ENCODE results near the gene EMP1. TPM values are rescaled to one million over a fixed set of nuclear protein-coding genes. Genes with fewer than 3 reads are reported as not detected.
A peak's percentile ranks its signal among the peaks of the same experiment; 100 is the strongest.

EMP1 gene
- total and polyA plus RNA-seq, 2 experiments from 2014 or later = 0.07 to 0.39 TPM

DNA sequence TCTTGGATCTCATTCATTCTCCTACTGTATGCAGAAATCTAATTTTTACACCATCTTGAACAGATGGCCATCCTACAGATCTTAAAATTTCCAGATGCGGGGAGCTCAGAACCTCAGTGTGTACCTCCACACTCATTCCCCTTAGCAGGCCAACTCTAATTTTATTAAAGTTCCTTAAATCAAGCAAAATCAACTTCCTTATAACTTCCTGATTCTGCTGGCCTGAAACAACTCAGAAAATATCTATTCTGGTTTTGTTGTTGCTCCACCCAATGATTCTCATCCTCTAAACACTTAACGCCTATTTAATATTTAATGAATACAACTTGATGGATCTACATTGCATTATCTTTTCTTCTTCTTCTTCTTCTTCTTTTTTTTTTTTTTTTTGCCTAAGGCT, 3.1 kb downstream of the EMP1 start:
- H3K4me2 ChIP-seq = no peak overlapping the region
- H3K4me3 Mint-ChIP-seq = no peak overlapping the region
- DNase-seq (ENCODE audit: low spot score) (no peak), ATAC-seq (no peak)
- peaks cover 4% of the 10 kb centered on the region; the same call in 1 of the 2 replicates for H3K9me2 ChIP-seq (ENCODE audit: insufficient read depth)
- H3K36me3 Mint-ChIP-seq (ENCODE audit: low read depth) = no peaks in the 10 kb centered on the region
- no peaks in the 10 kb centered on the region for H4K20me1 ChIP-seq (replicated peaks; ENCODE audit: insufficient read depth)
- H3K4me1 ChIP-seq (ENCODE audit: insufficient read depth) = peaks cover 40% of the 10 kb centered on the region
- no peaks in the 10 kb centered on the region for H3F3A ChIP-seq (replicated peaks; ENCODE audit: low read depth)
- H3K27ac Mint-ChIP-seq = no peak overlapping the region
- no peaks in the 10 kb centered on the region for H3K27me3 ChIP-seq (ENCODE audit: insufficient read depth)
- no peak overlapping the region for H3K4me3 ChIP-seq
- H3K4me1 Mint-ChIP-seq = peaks cover 51% of the 10 kb centered on the region
- H3K36me3 ChIP-seq (ENCODE audit: insufficient read depth) = no peaks in the 10 kb centered on the region
- no peaks in the 10 kb centered on the region for H3K9me3 Mint-ChIP-seq
- H2AFZ ChIP-seq = 0 out of 2 replicates have a peak overlapping the region, but pooled peaks have one; percentile 20
- TF ChIP-seq, protein P1, sequence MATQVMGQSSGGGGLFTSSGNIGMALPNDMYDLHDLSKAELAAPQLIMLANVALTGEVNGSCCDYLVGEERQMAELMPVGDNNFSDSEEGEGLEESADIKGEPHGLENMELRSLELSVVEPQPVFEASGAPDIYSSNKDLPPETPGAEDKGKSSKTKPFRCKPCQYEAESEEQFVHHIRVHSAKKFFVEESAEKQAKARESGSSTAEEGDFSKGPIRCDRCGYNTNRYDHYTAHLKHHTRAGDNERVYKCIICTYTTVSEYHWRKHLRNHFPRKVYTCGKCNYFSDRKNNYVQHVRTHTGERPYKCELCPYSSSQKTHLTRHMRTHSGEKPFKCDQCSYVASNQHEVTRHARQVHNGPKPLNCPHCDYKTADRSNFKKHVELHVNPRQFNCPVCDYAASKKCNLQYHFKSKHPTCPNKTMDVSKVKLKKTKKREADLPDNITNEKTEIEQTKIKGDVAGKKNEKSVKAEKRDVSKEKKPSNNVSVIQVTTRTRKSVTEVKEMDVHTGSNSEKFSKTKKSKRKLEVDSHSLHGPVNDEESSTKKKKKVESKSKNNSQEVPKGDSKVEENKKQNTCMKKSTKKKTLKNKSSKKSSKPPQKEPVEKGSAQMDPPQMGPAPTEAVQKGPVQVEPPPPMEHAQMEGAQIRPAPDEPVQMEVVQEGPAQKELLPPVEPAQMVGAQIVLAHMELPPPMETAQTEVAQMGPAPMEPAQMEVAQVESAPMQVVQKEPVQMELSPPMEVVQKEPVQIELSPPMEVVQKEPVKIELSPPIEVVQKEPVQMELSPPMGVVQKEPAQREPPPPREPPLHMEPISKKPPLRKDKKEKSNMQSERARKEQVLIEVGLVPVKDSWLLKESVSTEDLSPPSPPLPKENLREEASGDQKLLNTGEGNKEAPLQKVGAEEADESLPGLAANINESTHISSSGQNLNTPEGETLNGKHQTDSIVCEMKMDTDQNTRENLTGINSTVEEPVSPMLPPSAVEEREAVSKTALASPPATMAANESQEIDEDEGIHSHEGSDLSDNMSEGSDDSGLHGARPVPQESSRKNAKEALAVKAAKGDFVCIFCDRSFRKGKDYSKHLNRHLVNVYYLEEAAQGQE (IDR thresholded peaks at IDR 0.05; ENCODE audit: unreplicated experiment) = no peak
- TF ChIP-seq, protein P2, sequence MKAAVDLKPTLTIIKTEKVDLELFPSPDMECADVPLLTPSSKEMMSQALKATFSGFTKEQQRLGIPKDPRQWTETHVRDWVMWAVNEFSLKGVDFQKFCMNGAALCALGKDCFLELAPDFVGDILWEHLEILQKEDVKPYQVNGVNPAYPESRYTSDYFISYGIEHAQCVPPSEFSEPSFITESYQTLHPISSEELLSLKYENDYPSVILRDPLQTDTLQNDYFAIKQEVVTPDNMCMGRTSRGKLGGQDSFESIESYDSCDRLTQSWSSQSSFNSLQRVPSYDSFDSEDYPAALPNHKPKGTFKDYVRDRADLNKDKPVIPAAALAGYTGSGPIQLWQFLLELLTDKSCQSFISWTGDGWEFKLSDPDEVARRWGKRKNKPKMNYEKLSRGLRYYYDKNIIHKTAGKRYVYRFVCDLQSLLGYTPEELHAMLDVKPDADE (IDR thresholded peaks at IDR 0.05) = no peak
- peaks cover 21% of the 10 kb centered on the region for H3K27me3 Mint-ChIP-seq (ENCODE audit: insufficient read depth, low read depth, poor library complexity)
- H3K79me2 ChIP-seq (replicated peaks; ENCODE audit: insufficient read depth) = no peaks in the 10 kb centered on the region
- no peak overlapping the region for H3K27ac ChIP-seq (ENCODE audit: low read depth)

DNA sequence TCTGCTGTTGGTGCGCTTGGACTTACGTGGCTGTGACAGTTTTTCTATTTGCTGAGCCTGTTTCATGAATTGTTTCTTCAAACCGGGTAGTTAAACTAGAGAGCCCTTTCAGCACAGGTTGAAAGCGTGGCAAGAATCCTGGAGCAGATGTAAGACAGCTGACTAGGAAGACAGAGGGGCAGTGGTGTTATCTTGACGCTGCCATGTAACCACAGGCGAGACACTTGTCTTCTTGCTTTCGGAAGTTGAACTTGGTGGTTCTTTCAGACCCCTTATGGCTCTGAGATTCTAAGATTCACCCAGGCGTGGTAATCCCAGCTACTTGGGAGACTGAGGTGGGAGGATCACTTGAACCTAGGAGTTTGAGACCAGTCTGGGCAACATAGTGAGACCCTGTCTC, 4.3 kb downstream of the EMP1 start:
- peaks cover 51% of the 10 kb centered on the region for H3K4me1 ChIP-seq (ENCODE audit: insufficient read depth)
- H3F3A ChIP-seq (replicated peaks; ENCODE audit: low read depth) = no peaks in the 10 kb centered on the region
- no peak overlapping the region for H3K4me2 ChIP-seq
- Mint-ChIP-seq H3K27me3 (ENCODE audit: insufficient read depth, low read depth, poor library complexity) (peaks cover 21% of the 10 kb centered on the region), H3K4me1 (peaks cover 59% of the 10 kb centered on the region), H3K36me3 (ENCODE audit: low read depth) (no peaks in the 10 kb centered on the region), H3K9me3 (no peaks in the 10 kb centered on the region), H3K27ac (no peak overlapping the region), H3K4me3 (no peak overlapping the region)
- DNase-seq (ENCODE audit: low spot score) = no peak
- ATAC-seq = no peak
- H3K9me2 ChIP-seq (ENCODE audit: insufficient read depth) = peaks cover 4% of the 10 kb centered on the region; the same call in 1 of the 2 replicates
- no peaks in the 10 kb centered on the region for H3K79me2 ChIP-seq (replicated peaks; ENCODE audit: insufficient read depth)
- H3K4me3 ChIP-seq = no peak overlapping the region
- no peak overlapping the region; the same call in 1 of the 2 replicates for H2AFZ ChIP-seq
- no peak overlapping the region for H3K27ac ChIP-seq (ENCODE audit: low read depth)
- no peaks in the 10 kb centered on the region for H3K36me3 ChIP-seq (ENCODE audit: insufficient read depth)
- no peaks in the 10 kb centered on the region for H3K27me3 ChIP-seq (ENCODE audit: insufficient read depth)
- TF ChIP-seq ZNF114 (CRISPR knock-in tag; IDR thresholded peaks at IDR 0.05) (no peak), EZH2 (IDR thresholded peaks at IDR 0.05; ENCODE audit: low read depth, unreplicated experiment) (no peak), NANOG (IDR thresholded peaks at IDR 0.05; ENCODE audit: borderline replicate concordance) (no peak), CTCF (conservative IDR thresholded peaks at IDR 0.05; ENCODE audit: low read depth in 2 of 2) (no peak), POLR2AphosphoS5 (IDR thresholded peaks at IDR 0.05; ENCODE audit: low read depth) (no peak), EZH2phosphoT487 (IDR thresholded peaks at IDR 0.05; ENCODE audit: unreplicated experiment) (no peak), JUNB (IDR thresholded peaks at IDR 0.05; ENCODE audit: unreplicated experiment) (no peak), ZNF331 (CRISPR knock-in tag; IDR thresholded peaks at IDR 0.05; ENCODE audit: low read depth) (no peak), STAT1 (IDR thresholded peaks at IDR 0.05; ENCODE audit: unreplicated experiment) (no peak), CREB1 (CRISPR knock-in tag; IDR thresholded peaks at IDR 0.05; ENCODE audit: low read depth) (no peak)
- TF ChIP-seq, protein P2 (IDR thresholded peaks at IDR 0.05) = no peak
- H4K20me1 ChIP-seq (replicated peaks; ENCODE audit: insufficient read depth) = no peaks in the 10 kb centered on the region

All from GM23338 (cell line).